K562 (cell line): ENCODE results near the gene ACTC1. TPM values are rescaled to one million over a fixed set of nuclear protein-coding genes. Genes with fewer than 3 reads are reported as not detected.

Experiments used
- ATAC-seq: fragments of 200-7000 bp; cut with Tn5 transposase; 3 replicates; pipeline ENCODE4 v1.9.1; 2020; ENCODE audit warnings: moderate library complexity
- BruUV-seq: library from RNA; stranded (reverse); fragments of 400-500 nt; replicated peaks from 2 replicates; lab custom pipeline; 2021; lab: Mats Ljungman, UMichigan
- CTCF ChIA-PET: fragments of 300-600 bp; formaldehyde crosslinking; extraction: SDS; loops from one replicate; lab custom pipeline; 2021; ENCODE audit warnings: low intra/inter-chr PET ratio; lab: Yijun Ruan, JAX
- POLR2A ChIA-PET: fragments of 300-600, 350-650 bp; sonication (Branson Sonifier 250); formaldehyde crosslinking; extraction: SDS; loops from one replicate; lab custom pipeline; 2021; ENCODE audit warnings: antibody characterized with exemption, inconsistent platforms; lab: Yijun Ruan, JAX
- DNase-seq, 4 experiments: peaks; one replicate each; pipeline versions ENCODE4 v3.0.0 to v3.0.0-alpha.2; 2011 to 2018; ENCODE audit warnings: low spot score in 3 of 4, mixed read lengths in 3 of 4; ENCODE audit errors: extremely low read depth in 1 of 4
- FAIRE-seq: peaks from 2 replicates; lab custom pipeline; 2011; peaks lifted over from hg19 to GRCh38; lab: Jason Lieb, UNC
- H2AFZ ChIP-seq: 2 replicates; pipeline ENCODE4 v1.6.0; 2011; ENCODE audit warnings: low read depth, low read length, control low read depth, inconsistent platforms
- H3K27ac ChIP-seq: fragments of 200-600 bp; 3 replicates; pipeline ENCODE4 v1.8.0; 2011; ENCODE audit warnings: low read depth, mild to moderate bottlenecking, control low read depth, inconsistent platforms, low read length, moderate library complexity, mixed read lengths; ENCODE audit errors: extremely low read depth
- H3K27me3 ChIP-seq, 2 experiments: fragments of 300-600 bp in 1 of 2; 2 replicates in 1 of 2; 3 replicates in 1 of 2; pipeline versions ENCODE4 v1.6.0 to v1.8.0; 2011; ENCODE audit warnings: inconsistent platforms in 2 of 2, low read length in 2 of 2, mild to moderate bottlenecking in 1 of 2, mixed read lengths in 1 of 2, moderate library complexity in 1 of 2; ENCODE audit not compliant: control insufficient read depth in 2 of 2, insufficient read depth in 2 of 2
- H3K36me3 ChIP-seq: fragments of 300-600 bp; 3 replicates; pipeline ENCODE4 v1.8.0; 2011; ENCODE audit warnings: mild to moderate bottlenecking, low read length, inconsistent platforms; ENCODE audit not compliant: control insufficient read depth, insufficient read depth
- H3K4me1 ChIP-seq, 2 experiments: fragments of 200-600 bp in 1 of 2; replicated peaks in 1 of 2; 2 replicates in 1 of 2; 3 replicates in 1 of 2; pipeline versions ENCODE4 v1.5.1 to v1.8.0; 2011; ENCODE audit warnings: inconsistent platforms in 2 of 2, low read length in 2 of 2, mild to moderate bottlenecking in 1 of 2, mixed read lengths in 1 of 2, moderate library complexity in 1 of 2; ENCODE audit not compliant: control insufficient read depth in 2 of 2, insufficient read depth in 2 of 2
- H3K4me2 ChIP-seq: 2 replicates; pipeline ENCODE4 v1.6.1; 2011; ENCODE audit warnings: low read length, control low read depth, inconsistent platforms, mixed read lengths; ENCODE audit not compliant: insufficient read depth
- H3K4me3 ChIP-seq: fragments of 200-600 bp; sonication (generic), shearing (Covaris generic); 2 replicates; pipeline ENCODE4 v1.5.1; 2016; ENCODE audit warnings: control low read depth, inconsistent platforms
- H3K79me2 ChIP-seq: fragments of 200-600 bp; 3 replicates; pipeline ENCODE4 v1.8.0; 2011; ENCODE audit warnings: low read length, inconsistent platforms; ENCODE audit not compliant: control insufficient read depth, insufficient read depth
- H3K9ac ChIP-seq, 2 experiments: 2 replicates each; pipeline versions ENCODE4 v1.6.0 to v1.6.1; 2011; ENCODE audit warnings: low read depth in 2 of 2, low read length in 2 of 2, control low read depth in 1 of 2, inconsistent platforms in 1 of 2, mild to moderate bottlenecking in 1 of 2, mixed read lengths in 1 of 2; ENCODE audit not compliant: insufficient read depth in 1 of 2
- H3K9me1 ChIP-seq: one replicate; pipeline ENCODE4 v1.6.0; 2011; ENCODE audit warnings: inconsistent platforms, mild to moderate bottlenecking, low read length, moderate library complexity; ENCODE audit not compliant: control insufficient read depth, insufficient read depth
- H3K9me3 ChIP-seq: replicated peaks from 2 replicates; pipeline ENCODE4 v1.5.1; 2011; ENCODE audit warnings: low read depth, low read length, inconsistent platforms; ENCODE audit not compliant: control insufficient read depth, insufficient read depth
- H4K20me1 ChIP-seq: replicated peaks from 2 replicates; pipeline ENCODE4 v1.6.1; 2011; ENCODE audit warnings: low read length, inconsistent platforms, mixed read lengths; ENCODE audit not compliant: control insufficient read depth, insufficient read depth
- ARID3B ChIP-seq: fragments of 250-450 bp; sonication (Bioruptor Pico); IDR thresholded peaks from 2 replicates; pipeline ENCODE4 v1.4.0; 2020; ENCODE audit warnings: borderline replicate concordance
- DIDO1 ChIP-seq: fragments of 450-650 bp; IDR thresholded peaks from 2 replicates; pipeline ENCODE4 v1.6.1; 2016; ENCODE audit warnings: low read depth, missing biosample characterization, missing genetic modification characterization
- DPF2 ChIP-seq: fragments of 450-650 bp; IDR thresholded peaks from 2 replicates; pipeline ENCODE4 v1.6.1; 2016
- ETS2 ChIP-seq: IDR thresholded peaks from 2 replicates; pipeline ENCODE4 v1.6.1; 2016; ENCODE audit warnings: borderline replicate concordance, missing genetic modification characterization, mild to moderate bottlenecking, moderate library complexity, missing compliant biosample characterization; ENCODE audit not compliant: poor library complexity, severe bottlenecking
- KDM5B ChIP-seq: fragments of 200-600 bp; sonication (generic); IDR thresholded peaks from 2 replicates; pipeline ENCODE4 v1.6.1; 2012; ENCODE audit warnings: low read depth, mild to moderate bottlenecking, moderate library complexity, low read length, control low read depth, inconsistent platforms; ENCODE audit not compliant: insufficient replicate concordance
- PCBP1 ChIP-seq: fragments of 200-400 bp; formaldehyde crosslinking; IDR thresholded peaks from 2 replicates; pipeline ENCODE4 v1.6.1; 2018; ENCODE audit warnings: mild to moderate bottlenecking, low read depth, low read length; ENCODE audit not compliant: poor library complexity, severe bottlenecking
- RNF2 ChIP-seq: sonication (generic); IDR thresholded peaks from 2 replicates; pipeline ENCODE4 v1.6.1; 2016
- ZNF318 ChIP-seq, 2 experiments: fragments of 450-650 bp; IDR thresholded peaks; 2 replicates each; pipeline ENCODE4 v1.6.1; 2016; ENCODE audit warnings: mild to moderate bottlenecking in 2 of 2, borderline replicate concordance in 1 of 2, low read depth in 1 of 2, moderate library complexity in 1 of 2
- WGBS: fragments of 100-300 bp; shearing (Covaris generic); methylation state at CpG from one replicate; pipeline ENCODE4 v1.1.6; 2016; ENCODE audit warnings: low coverage, mixed read lengths; ENCODE audit not compliant: insufficient coverage; ENCODE audit errors: missing lambda C conversion rate; 5-methylcytosine and 5-hydroxymethylcytosine counted together
- in situ Hi-C: fragments of 300-500 bp; cut with MboI; formaldehyde crosslinking; loops from 4 replicates; pipeline ENCODE4 v1.15.0; 2018; ENCODE audit warnings: inconsistent platforms, mixed read lengths
- intact Hi-C: fragments of 100-400 bp; cut with micrococcal nuclease; formaldehyde crosslinking; loops from 2 replicates; pipeline ENCODE4 v1.14.2; 2022
- polyA plus RNA-seq, 8 experiments: library from polyadenylated mRNA; depleted of rRNA in 4 of 8; stranded (reverse) in 5 of 8; unstranded in 3 of 8; fragments of >200 nt; fragmentation: Nextera tagmentation in 2 of 8; fragmentation: Illumina TruSeq in 1 of 8; extraction: Ambion mirVana in 2 of 8; extraction: Trizol in 1 of 8; gene quantifications; 2 replicates each; pipeline versions ENCODE4 v1.2.1 to v1.2.3, GENCODE V29; 2011 to 2014; ENCODE audit warnings: inconsistent platforms in 1 of 8, missing spikeins in 1 of 8
- total RNA-seq, 7 experiments: library from RNA; depleted of rRNA in 6 of 7; stranded (reverse); fragments of >200 nt in 6 of 7; fragmentation: Illumina TruSeq in 2 of 7; extraction: Trizol in 2 of 7; gene quantifications; 2 replicates each; pipeline versions ENCODE4 v1.2.1 to v1.2.3, GENCODE V29; 2011 to 2021; ENCODE audit warnings: low replicate concordance in 1 of 7

ACTC1 gene
- total and polyA plus RNA-seq, 9 of the 15 experiments (the other 6 are each of a cell fraction or from before 2014, with no cell fraction given), result 0.08 to 0.84 (median 0.17) TPM; not detected in 3

DNA sequence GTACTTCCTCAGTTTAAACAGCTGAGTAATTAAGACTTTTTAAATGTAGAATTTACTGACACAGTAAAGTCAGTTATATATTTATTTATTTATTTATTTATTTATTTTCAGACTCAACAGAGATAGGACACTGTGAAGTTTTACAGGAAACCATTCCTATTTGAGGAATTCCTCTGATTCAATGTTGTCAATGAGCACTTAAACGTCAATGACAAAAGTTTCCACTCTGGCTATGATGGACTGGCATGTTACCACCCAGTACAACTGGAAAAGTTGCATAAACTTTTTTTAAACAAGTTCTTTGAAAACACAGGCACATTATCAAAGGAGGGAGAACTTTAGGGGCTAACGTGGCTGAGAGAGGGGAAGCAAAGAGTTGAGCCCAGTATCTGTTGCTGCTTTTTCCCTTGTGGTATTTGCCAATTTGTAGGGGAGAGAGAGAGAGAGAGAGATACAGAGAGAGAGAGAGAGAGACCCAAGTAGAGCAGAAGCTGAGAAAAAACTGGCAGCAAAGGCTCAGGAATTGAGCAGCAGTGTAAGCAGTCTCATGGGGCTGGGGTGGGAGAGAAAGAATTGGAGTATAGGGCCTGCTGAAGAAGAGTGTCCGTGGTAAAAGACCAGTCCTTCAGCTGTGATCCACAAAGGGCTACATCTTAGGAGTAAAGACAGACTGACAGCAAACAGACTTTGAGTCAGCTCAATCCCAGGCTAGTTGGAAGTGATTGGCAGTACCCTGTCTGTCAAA, 18.3 kb upstream of the ACTC1 start:
- DNase-seq (no peak), FAIRE-seq (peak; percentile 32), ATAC-seq (no peak)
- intact Hi-C loops, result no loop called here
- H3K9me1 ChIP-seq, result no peaks in the 10 kb centered on the region
- H2AFZ ChIP-seq, result no peak overlapping the region
- H3K27me3 ChIP-seq, result no peaks in the 10 kb centered on the region
- no peak overlapping the region for H3K4me3 ChIP-seq
- in situ Hi-C loops, result no loop called here
- H3K36me3 ChIP-seq, result no peaks in the 10 kb centered on the region
- no peak overlapping the region for H3K9ac ChIP-seq
- H3K27ac ChIP-seq, result no peak overlapping the region
- ChIA-PET POLR2A (interaction anchor here (0.7 to 0.8 kb wide), 2 partner anchors 11 to 17 kb away, joined by 3 read pairs; no protein-coding TSS in a partner anchor), CTCF (no interaction called here)
- WGBS, result 40% methylated on average over 3 of the region's 3 CpGs
- no peaks in the 10 kb centered on the region for H3K9me3 ChIP-seq
- no TSS peak for BruUV-seq
- H3K4me2 ChIP-seq, result no peak overlapping the region
- no peaks in the 10 kb centered on the region for H3K79me2 ChIP-seq
- no peaks in the 10 kb centered on the region for H4K20me1 ChIP-seq
- peaks cover 3 to 14% of the 10 kb centered on the region in 2 experiments; a peak in 4 of 5 replicates for H3K4me1 ChIP-seq
- no peak for TF ChIP-seq DIDO1 (tag)
- no peak for TF ChIP-seq ARID3B
- TF ChIP-seq PCBP1, result no peak
- no peak for TF ChIP-seq ZNF318 (IDR thresholded peaks at IDR 0.05; ENCODE audit: borderline replicate concordance in 1 of 2, low read depth in 1 of 2)
- TF ChIP-seq RNF2, result no peak
- TF ChIP-seq KDM5B, result no peak
- TF ChIP-seq ETS2, result no peak
- no peak for TF ChIP-seq DPF2
